ENCODE measurements around the gene OR6S1.

OR6S1 gene, protein sequence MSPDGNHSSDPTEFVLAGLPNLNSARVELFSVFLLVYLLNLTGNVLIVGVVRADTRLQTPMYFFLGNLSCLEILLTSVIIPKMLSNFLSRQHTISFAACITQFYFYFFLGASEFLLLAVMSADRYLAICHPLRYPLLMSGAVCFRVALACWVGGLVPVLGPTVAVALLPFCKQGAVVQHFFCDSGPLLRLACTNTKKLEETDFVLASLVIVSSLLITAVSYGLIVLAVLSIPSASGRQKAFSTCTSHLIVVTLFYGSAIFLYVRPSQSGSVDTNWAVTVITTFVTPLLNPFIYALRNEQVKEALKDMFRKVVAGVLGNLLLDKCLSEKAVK

DNA sequence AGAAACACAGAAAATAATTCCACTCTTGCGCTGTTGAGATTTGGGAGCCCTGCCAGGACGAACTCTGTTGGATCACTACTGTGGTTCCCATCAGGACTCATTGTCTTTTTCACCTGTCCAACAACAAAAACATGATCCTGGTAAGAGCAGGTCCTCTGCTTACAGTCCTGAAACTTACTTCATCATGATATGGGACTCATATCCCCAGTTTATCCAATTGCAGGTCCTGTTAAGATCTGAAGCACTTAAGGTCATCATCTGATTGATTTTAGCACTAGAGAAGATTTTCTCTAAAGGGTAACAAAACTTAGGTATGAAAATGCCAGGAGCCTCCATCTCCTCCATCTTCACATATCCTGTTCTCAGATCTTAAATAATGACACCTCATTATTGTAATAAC is at the start of gene OR6S1:
Gene OR6S1 (minus strand): TSS at position 101 of the 400 bp plus-strand sequence. CDS start 0 bp downstream, at position 101.
- DNase-seq = no peak

DNA sequence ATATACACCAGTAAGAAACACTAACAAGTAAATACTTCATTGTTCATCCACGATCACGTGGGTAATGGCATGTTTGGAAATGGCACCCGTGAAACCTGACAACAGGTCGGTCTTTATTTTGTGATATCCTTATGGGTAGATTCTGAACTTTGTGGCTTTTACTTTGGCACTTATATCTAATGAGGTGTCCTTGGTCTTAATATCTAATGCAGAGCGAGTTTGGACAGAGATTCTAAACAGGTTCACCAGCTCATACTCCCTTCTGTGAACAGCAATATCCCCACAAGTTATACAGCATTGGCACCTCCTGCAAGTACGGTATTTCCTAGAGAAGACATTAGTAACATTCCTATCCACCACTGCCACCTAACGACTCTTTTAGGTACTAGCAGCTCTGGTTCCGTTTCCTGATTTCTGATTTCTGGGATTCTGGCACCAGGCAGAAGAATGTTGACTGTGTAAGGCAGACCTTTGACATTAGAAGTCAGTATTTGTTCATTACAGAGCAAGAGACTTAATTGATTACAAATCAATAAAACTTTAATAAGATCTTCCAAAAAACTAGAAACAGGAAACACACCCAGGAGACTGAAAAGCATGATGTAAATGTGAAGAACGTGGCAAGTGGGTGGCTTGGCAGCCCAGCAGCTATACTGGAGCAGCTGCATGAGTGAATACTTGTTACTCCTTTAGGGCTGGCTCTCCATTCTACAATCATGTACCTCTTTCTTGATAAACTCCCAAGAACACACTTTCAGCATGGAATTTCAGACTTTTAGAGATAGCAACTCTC is 49.6 kb upstream of the OR6S1 start:
- peak; percentile 71 for DNase-seq

DNA sequence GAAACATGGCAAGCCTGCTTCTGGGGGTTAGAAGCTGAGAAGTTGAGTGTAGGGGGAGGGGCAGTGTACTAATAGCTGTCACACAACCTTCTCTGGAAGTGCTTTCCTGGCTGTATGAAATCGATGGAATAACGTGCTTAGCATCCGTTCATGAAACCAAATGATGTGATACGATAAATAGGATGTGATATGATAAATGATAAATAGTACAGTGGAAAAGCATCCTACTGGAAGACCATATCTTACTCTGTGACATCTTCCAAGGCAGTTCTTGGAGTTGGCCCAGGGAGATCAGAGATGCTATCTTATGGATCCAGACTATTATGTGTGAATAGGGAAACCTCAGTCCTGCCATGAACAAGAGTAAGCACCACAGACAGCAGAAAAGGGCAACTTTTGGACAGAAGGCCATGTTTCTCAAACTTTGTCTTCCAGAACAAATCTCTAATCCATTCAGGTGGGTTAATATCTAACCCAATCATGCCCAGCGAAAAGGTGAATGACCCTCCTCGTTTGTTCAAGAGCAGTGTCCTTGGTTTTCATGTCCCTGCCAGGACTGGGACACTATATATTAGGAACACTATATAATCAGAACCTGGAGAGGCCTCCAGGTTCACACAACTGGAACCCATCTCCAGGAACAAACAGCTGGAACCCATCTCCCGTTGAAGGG is 46.8 kb upstream of the OR6S1 start, which contains the start of gene ANG:
Gene ANG (plus strand): TSS at position 598 of the 673 bp plus-strand sequence. CDS start 4,801 bp downstream, outside the sequence.
- no peak for DNase-seq

DNA sequence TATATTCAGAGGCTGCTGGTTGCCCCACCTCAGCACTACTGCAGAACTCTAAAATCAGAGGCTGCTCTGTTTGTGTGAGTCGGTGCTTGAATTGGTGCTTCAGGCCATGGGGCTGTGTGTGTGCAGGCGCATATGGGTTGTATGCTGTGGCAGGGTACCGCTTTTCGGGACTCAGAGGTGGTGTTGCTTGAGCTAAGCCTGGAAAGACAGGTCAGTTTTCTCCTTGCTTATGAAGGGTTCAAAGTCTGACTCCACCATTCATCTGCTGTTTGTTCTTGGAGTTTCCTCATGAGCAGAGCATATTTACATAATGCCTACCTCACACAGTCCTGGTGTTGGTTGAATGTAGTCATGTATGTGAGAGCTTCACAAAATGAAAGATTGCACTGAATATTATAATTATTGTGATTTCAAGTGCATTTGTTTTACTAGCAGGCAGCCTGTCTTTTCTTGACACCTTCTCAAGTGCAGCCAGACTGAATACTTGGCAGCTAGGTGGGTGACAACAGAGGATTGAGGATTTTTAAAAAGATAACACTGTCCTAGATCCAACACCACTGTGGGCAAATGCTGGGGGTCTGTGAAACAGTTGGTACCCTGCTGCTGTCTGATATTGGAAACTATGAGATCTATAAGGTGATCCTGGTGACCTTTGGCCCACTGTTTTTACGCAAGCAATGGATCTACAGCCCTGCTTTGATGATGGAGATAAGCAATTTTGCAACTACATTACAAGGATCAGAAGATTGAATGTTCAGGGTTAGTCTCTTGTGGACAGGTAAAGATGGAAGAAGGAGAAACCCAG is 46.1 kb upstream of the OR6S1 start:
- no peak for DNase-seq

DNA sequence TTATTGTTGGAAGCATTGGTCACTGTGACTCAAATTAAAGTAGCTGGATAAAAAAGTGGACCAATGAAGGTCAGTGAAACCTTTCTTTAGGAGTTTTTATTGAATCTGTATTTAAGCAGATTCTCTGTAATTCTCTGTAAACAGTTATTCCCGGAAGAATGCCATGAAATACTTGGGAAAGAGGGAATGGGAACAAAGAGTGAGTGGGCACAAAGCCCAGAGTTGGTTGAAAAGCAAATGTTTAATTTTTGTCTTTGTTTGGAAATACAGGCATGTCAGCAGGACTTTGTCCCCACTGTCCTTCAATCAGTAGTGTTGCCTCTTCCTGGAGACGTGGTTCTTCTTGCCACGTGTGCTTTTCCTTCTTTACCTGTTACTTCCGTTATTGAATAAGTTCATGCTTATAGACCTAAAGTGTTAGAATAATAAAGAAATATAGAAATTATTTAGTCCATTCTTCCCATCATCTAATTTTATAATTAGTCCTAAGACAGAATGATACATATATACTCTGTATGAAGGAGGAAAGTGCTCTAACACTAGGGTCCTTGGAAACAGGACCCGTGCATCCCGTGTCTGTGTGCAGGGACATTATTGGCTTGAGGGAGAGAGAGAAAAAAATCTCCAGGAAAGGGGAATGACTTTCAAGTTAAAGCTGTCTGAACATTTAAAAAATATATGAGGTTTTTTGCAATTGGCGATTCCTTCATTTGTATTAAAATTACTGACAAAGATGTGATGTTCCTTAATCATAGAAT is 45.1 kb upstream of the OR6S1 start:
- no peak for DNase-seq

DNA sequence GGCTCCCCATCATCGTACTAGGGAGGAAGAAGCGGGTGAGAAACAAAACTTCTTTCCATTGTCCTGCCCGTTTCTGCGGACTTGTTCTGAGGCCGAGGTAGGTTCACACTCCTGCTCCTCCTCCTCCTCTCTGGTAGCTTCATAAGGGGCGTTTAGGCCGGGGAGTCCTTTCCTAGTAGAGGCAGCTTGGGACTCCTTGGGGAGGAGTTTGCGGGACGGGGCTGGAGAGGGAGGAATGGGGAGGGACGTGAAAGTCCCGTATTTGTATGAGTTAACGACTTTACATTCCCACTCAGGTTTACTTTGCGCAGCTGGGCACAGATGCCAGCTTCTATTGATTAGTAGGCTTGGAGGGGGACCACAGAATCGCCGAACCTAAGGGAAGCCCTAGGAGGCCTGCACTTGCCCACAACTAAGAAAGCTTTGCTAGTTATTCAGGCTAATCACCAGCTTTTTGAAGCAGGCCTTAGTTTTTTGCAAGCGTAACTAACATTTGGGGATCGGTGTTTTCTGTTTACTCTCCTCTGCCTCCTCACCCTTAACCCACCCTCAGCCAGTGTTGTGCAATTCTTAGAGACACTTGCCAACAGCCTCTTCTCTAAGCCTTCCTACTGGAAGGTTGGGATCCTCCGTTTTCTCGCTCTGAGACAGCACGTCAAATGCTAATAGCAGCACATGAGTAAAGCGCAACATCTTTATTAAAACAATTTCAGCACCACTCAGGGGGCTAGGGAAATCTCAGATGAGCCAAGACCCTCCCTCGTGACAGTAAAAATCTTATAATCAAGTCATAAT is 43.4 kb upstream of the OR6S1 start:
- DNase-seq = peak; percentile 42

DNA sequence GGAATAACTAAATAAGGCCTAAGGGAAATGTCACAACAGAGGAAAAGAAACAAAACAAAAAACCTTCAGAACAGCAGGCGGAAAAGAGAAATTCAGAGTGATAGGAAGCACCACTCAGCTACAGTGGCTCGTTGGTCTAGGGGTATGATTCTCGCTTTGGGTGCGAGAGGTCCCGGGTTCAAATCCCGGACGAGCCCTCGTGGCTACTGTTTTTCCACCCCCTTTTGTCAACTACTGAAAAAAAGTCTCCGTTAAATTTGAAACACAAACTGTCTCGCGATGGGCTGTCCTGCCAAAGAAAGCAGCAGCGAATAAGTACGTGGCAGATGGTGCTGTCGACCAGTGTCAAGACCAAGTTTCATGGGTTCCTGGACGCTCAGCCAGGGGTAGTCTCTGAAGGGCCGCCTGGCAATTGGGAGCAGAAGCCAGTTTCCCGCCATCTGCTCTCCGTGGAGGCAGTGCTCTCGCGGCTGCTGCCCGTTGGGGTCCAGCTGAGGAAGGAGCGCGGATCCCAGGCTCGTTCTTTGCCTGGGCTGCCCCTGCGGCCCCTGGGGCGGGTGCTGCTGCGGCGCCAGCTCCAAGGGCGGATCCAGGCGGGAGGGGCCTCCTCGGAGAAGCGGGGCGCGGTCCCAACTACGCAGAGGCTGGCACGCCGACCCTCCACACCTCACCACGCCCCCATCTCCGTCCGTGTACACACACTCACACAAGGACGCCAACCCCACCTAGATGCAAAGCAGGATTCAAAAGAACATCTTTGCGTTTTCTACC is 42.6 kb upstream of the OR6S1 start, which contains the start of gene RNASE4:
Gene RNASE4 (plus strand): TSS at position 670 of the 771 bp plus-strand sequence. CDS start 14,812 bp downstream, outside the sequence.
- peak; percentile 77 for DNase-seq

DNA sequence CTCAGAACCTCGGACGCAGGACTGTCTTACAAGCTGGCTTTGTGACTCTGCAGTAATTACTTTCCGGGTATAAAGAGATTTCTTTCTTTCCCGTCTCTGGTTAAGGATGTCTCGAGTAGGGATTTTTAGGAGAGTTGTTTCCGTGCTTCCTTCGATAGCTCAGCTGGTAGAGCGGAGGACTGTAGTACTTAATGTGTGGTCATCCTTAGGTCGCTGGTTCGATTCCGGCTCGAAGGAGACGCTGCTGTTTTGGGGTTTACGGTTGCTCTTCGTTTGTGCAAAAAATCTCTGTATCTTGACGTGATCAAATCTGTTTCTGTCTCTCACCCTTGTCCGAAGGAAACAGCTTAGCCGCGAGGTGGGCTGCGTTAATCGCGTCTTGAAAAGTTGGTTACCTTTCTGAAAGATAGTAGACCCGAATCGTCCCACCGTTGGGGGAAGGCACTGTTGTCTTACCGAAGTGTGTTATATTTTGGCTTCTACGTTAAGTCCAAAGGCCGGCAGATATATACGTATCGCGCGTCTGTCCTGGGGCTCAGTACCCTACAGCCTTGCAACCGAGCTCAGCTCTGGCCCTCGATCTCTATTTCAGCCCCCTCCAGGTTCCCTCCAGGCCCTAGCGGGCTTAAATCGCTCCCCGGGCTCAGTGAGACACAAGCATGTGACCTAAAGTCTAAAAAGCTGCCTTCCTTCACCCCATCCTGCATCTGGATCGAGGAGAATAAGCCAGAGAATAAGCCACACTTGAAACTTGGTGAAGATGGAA is 41.8 kb upstream of the OR6S1 start:
- DNase-seq = peak; percentile 85

DNA sequence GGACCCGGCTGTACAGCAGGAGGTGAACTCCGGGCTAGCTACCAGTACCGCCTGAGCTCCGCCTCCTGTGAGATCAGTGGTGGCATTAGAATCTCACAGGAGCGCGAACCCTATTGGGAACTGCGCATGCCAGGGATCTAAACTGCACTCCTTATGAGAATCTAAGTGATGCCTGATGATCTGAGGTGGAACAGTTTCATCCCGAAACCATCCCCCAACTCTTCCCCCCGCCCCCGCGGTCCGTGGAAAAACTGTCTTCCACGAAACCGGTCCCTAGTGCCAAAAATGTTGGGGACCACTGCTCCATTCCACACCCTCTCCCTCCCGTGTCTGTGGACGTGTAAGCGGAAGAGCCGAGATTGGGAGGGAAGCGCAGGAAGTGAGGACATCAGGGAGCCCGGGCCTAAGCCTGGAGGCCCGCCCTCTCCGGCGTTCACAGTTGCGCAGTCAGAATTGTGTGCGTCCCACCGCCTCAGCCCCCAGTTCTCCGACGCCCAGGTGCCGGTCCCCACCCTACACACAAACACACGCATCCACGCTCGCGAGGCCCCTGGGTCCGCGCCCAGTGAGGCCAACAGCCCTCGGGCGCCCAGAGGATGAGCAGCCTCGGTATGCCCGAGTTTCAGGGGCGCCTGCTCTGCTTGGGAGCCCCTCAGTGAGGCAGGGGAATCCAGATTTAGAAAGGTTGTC is 41.1 kb upstream of the OR6S1 start:
- peak; percentile 85 for DNase-seq

DNA sequence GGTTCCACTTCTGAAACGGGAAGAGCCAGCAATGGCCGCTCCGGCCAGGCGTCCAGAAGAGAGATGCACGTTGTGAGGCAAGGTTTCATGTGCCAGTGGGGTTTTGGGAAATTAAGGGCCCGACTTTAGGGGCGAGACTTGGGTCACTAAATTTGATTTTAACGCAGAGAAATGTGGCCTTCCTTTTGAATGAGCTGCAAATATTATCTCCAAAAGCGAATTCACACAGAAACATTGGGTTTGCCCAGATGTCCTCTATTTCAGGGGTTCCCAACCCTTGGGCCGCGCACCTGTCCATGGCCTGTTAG is 40.6 kb upstream of the OR6S1 start:
- no peak for DNase-seq

DNA sequence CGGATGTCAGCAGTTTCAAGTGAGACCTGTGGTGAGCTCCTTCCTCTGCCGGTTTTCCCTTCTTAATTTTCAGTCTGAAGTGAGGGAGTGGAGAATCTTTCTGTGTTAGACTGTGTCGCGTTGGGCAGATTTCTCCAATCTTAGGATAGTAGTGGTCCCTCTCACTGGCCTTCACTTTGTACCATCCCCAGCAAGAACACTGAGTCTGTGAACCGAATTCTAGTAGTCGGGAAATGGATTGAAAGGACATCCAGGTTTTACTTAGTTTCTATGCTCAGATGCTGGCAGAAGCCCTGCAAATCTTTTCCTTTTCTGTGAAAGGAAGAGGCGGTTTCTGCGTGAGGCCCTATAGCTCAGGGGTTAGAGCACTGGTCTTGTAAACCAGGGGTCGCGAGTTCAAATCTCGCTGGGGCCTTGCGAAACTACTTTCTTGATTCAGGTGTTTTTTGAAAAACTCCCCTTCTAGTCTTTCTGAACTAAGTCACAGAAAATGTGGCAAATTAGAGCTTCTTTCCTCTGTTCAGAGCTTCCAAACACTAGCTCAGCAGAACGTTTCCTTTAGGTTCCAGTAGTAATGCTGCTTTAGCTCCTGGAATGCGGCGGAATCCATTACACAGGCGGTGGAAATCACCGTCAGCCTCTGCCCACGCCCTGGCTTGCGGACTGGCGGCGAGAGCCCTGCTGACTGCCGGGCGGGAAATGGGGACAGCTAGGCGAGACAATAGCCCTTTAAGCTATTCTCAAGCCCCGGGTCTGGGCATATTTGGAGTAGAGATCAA is 40.0 kb upstream of the OR6S1 start:
- peak; percentile 66 for DNase-seq

DNA sequence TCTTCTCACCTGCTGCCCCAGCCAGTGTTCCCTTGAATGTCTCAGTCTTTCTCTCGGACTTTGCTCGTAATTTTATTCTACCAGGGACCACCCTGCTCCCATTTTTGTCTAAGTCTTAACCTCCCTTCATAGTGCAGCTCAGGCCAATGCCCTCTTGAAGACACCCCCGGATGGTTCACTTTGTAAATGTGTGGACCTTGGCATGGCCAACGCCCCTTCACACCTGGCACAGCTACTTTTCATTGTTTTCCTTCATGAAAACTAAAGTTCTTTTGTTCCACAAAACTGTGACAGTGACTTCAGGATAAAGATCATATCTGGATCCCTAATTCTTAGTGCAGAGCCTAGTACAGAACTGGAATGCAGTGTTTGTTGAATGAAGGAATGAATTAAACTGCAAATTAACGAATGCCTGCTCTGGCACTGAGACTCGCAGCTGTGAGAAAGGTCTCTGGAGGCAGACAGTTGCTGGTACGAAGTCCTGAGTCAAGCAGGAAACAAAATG is 39.4 kb upstream of the OR6S1 start:
- no peak for DNase-seq

DNA sequence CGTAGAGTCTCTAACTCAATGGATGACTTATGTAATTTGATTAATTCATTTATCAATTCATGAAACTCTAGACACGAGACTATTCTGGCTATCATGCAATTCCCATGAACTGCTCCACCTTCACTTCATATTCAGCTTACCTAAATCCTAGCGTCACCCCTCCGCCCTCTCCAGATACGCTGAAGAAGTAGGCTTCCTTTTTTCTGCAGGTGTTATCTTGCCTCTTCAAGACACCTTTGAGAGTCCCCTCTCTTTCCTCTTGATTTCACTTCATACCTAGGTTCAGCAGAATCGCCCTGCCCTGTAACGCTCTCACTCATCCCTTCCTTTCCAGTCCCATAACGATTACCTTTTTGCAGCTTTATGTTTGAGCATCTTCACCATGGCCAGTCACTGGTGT is 38.9 kb upstream of the OR6S1 start:
- no peak for DNase-seq

DNA sequence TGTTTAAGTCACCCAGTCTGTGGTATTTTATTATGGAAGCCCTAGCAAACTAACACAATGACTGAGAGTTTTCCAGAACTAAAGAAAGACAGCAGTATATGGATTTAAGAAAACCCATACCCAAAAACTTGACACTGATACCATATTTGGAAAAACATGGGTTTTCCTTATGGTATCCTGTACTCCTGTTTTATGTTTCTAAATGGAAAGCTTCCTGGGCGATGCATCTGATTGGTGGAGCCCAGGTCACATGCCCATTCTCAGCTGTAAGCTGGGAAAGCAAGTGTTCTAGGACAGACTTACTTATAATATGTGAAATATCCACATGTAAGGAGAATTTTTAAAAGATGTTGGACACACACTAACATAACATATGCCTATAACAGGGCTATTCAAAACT is 38.4 kb upstream of the OR6S1 start:
- no peak for DNase-seq

DNA sequence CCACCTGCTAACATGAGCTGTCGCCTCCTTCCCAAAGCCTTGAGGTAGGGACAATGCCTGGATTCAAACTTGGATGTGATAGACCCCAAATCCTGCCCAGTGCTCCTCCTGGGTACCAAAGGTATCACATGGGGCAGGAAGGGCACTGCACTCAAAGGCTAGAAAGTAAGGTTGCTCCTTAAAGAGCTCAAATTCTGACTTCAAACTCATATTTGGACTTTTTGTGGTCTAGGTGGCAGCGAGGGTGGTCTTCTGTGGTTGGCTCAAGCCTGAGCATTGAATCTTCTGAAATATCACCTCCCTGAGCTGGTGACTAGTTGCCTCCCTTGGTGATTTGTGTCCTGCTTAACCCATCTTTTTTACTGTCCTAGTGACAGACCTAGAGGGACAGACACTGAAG is 34.6 kb upstream of the OR6S1 start:
- DNase-seq = no peak

DNA sequence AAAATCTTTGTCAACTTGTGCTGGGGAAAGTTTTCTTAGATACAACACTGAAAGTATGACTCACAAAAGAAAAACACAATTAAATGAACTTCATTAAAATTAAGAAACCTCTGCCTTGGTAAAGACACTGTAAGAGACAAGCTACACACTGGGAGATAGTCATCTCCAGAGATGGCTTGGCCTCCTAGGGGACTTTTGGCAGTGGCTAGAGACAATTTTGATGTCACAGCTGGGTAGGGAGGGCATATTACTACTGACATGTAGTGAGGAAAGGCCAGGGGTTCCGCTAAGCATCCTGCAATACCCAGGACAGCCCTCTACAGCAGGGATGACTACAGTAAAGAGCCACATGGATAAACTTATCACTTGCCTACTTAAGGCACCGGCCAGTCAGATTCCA is 34.2 kb upstream of the OR6S1 start:
- no peak for DNase-seq

DNA sequence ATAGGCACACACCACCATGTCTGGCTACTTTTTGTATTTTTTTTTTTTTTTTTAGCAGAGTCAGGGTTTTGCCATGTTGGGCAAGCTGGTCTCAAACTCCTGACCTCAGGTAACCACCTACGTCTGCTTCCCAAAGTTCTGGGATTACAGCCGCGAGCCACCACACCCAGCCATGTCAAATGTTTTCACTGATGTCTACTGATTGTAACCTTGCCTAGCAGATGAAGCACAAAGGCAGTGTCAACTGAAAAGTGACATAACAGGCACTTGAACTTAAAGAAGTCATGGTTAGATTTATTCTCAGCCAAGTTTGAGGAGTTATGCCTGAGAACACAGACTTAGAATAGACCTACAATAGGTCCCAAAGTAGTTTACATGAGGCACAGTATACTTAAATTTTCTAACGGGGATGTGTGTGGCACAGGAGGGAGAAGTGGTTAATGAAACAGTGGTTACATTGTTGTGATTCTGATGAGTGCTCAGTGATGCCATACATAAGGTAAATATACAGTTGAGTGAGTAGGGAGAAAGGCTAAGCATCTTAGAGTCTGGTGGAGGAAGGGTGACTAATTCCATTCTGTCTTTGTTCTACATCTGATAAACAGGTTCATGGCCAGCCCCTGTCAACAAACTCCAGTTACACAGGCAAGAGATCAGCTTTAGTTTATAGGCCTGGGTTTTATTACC is 30.2 kb upstream of the OR6S1 start:
- DNase-seq = no peak

Measured in NCI-H1105 (cell line).